Psoas muscle (tissue), 8 donors: Measurements from ENCODE around the gene CNTLN. TPM values are rescaled to one million over a fixed set of nuclear protein-coding genes. Genes with fewer than 3 reads are reported as not detected.
"Not testable (repeated sequence)": the region's sequence is repeated elsewhere in the genome, so short reads cannot be mapped to it uniquely, and the experiment has no call there.

ENCODE experiments used
- ATAC-seq, 4 donors: fragments of 200-7000 bp; cut with Tn5 transposase; one replicate each; pipeline ENCODE4 v1.9.1; 2020; ENCODE audit warnings: moderate library complexity in 3 of 4, mild to moderate bottlenecking in 2 of 4
- DNase-seq, 2 donors: peaks; one replicate each; pipeline ENCODE4 v3.0.0-alpha.2; 2020
- H3K27ac ChIP-seq: fragments of 200-600 bp; one replicate; pipeline ENCODE4 v1.8.0; 2022
- H3K27me3 ChIP-seq, 3 donors: fragments of 200-600 bp in 1 of 3; one replicate each; pipeline versions ENCODE4 v1.6.1 to v1.8.0; 2013 to 2022; ENCODE audit warnings: low read length in 2 of 3, mild to moderate bottlenecking in 2 of 3, moderate library complexity in 1 of 3; ENCODE audit not compliant: insufficient read depth in 3 of 3
- H3K36me3 ChIP-seq, 2 donors: fragments of 200-600 bp in 1 of 2; one replicate each; pipeline versions ENCODE4 v1.6.1 to v1.8.0; 2013 to 2022; ENCODE audit warnings: low read depth in 1 of 2, mild to moderate bottlenecking in 1 of 2, moderate library complexity in 1 of 2; ENCODE audit not compliant: insufficient read depth in 1 of 2
- H3K4me1 ChIP-seq: fragments of 200-600 bp; one replicate; pipeline ENCODE4 v1.8.0; 2022
- H3K4me3 ChIP-seq: fragments of 200-600 bp; one replicate; pipeline ENCODE4 v1.8.0; 2022; ENCODE audit warnings: mild to moderate bottlenecking
- H3K9me3 ChIP-seq: fragments of 200-600 bp; one replicate; pipeline ENCODE4 v1.8.0; 2022
- CTCF ChIP-seq: fragments of 200-600 bp; IDR thresholded peaks from one replicate; pipeline ENCODE4 v1.8.0; 2022; ENCODE audit warnings: antibody characterized with exemption
- WGBS, 3 donors: extraction: QIAGEN DNeasy Blood & Tissue Kit; methylation state at CpG; one replicate each; pipeline versions ENCODE4 v1.1.6 to v1.1.7; 2013; 5-methylcytosine and 5-hydroxymethylcytosine counted together
- intact Hi-C, 2 donors: fragments of 100-400 bp; cut with DNase I; formaldehyde crosslinking; loops; one replicate each; pipeline versions ENCODE4 v1.11.0 to v1.14.2; 2022
- polyA plus RNA-seq, 3 donors: library from polyadenylated mRNA; stranded (reverse); fragments of 200-250 nt; gene quantifications; one replicate each; pipeline ENCODE4 v1.2.3, GENCODE V29; 2013
- total RNA-seq, 4 donors: library from RNA; stranded (reverse); fragmentation: NEBNext Ultra II Directional in 2 of 4; extraction: Animal tissue kit (Norgen Biotek cat#: 25700) in 2 of 4; gene quantifications; one replicate each; pipeline versions ENCODE4 v1.2.1 to v1.2.4, GENCODE V29; 2021 to 2023
- donor health status: healthy with polysubstance abuse.
- donor health status: DM: no; HTN: no; CAD: no; lungs with moderate emphysema.
- donor health status: Bipolar disorder and iron deficiency.
- donor health status: healthy.
- donor health status: DM: yes; HTN: yes; CAD: no.
- donor health status: DM: no; HTN: no; CAD: no.
- donor health status: DM: no; HTN: no; CAD: no.
- donor health status: DM: yes; HTN: yes; CAD: no.

CNTLN gene
- total and polyA plus RNA-seq, 7 donors, result 0.66 to 2.4 (median 1.5) TPM

- no peak for TF ChIP-seq CTCF
- no peaks in the 10 kb centered on the region for H3K36me3 ChIP-seq
- DNase-seq, result no peak
- no peak overlapping the region for H3K4me3 ChIP-seq
- ATAC-seq, result no peak
- intact Hi-C loops, result no loop called here
- H3K4me1 ChIP-seq, result no peaks in the 10 kb centered on the region
- no peaks in the 10 kb centered on the region for H3K27me3 ChIP-seq
- H3K9me3 ChIP-seq, result no peaks in the 10 kb centered on the region
- no peak overlapping the region for H3K27ac ChIP-seq
These were observed 252.7 kb downstream of the CNTLN start for GRCh38 chr9:17387565-17387964.

- no peak for TF ChIP-seq CTCF
- Histone ChIP-seq H3K36me3 (no peaks in the 10 kb centered on the region), H3K4me1 (no peaks in the 10 kb centered on the region), H3K4me3 (no peak overlapping the region), H3K27ac (no peak overlapping the region), H3K9me3 (no peaks in the 10 kb centered on the region), H3K27me3 (no peaks in the 10 kb centered on the region)
- ATAC-seq, result no peak
- 0% methylated on average over 1 of the region's 1 CpG for WGBS, 3 donors
- intact Hi-C loops, result no loop called here
- no peak for DNase-seq
These were observed 254.2 kb downstream of the CNTLN start for GRCh38 chr9:17389026-17389425.

- Histone ChIP-seq H3K27me3 (no peaks in the 10 kb centered on the region), H3K9me3 (no peaks in the 10 kb centered on the region), H3K36me3 (no peaks in the 10 kb centered on the region), H3K4me3 (no peak overlapping the region), H3K4me1 (no peaks in the 10 kb centered on the region), H3K27ac (no peak overlapping the region)
- no peak for ATAC-seq
- intact Hi-C loops, result no loop called here
- no peak for TF ChIP-seq CTCF
- 54 to 63% (median 58%) methylated on average over 7 of the region's 7 CpGs for WGBS, 3 donors
- DNase-seq, result no peak
These were observed 260.2 kb downstream of the CNTLN start for GRCh38 chr9:17394881-17395510.

- H3K4me3 ChIP-seq, intact Hi-C loops, H3K27me3 ChIP-seq, H3K27ac ChIP-seq, H3K9me3 ChIP-seq, ATAC-seq, DNase-seq, H3K4me1 ChIP-seq, H3K36me3 ChIP-seq: not testable (repeated sequence)
- WGBS, 3 donors, result 82 to 90% (median 88%) methylated on average over 7 of the region's 7 CpGs
These were observed 262.4 kb downstream of the CNTLN start for GRCh38 chr9:17397166-17397728.

GRCh38 chr9:17398350-17398749 lies 263.5 kb downstream of the CNTLN start:
- Histone ChIP-seq H3K9me3 (no peaks in the 10 kb centered on the region), H3K27ac (no peak overlapping the region), H3K4me3 (no peak overlapping the region), H3K36me3 (no peaks in the 10 kb centered on the region), H3K4me1 (no peaks in the 10 kb centered on the region), H3K27me3 (no peaks in the 10 kb centered on the region)
- intact Hi-C loops, result no loop called here
- no peak for TF ChIP-seq CTCF
- DNase-seq (no peak), ATAC-seq (no peak)
- 55 to 85% (median 77%) methylated on average over 2 of the region's 2 CpGs for WGBS, 3 donors
